H1 (cell line): Measurements from ENCODE around the gene C6orf52. TPM values are rescaled to one million over a fixed set of nuclear protein-coding genes. Genes with fewer than 3 reads are reported as not detected.

ENCODE experiments used
- CEBPB ChIP-seq: IDR thresholded peaks from 2 replicates; pipeline ENCODE4 v1.6.1; 2012; ENCODE audit warnings: low read depth, low read length
- KDM1A ChIP-seq: fragments of 200-600, 300-600 bp; sonication (generic); IDR thresholded peaks from 2 replicates; pipeline ENCODE4 v1.7.1; 2016; ENCODE audit warnings: mild to moderate bottlenecking, low read length, borderline replicate concordance
- POLR2AphosphoS5 ChIP-seq: IDR thresholded peaks from 2 replicates; pipeline ENCODE4 v1.6.1; 2011; ENCODE audit warnings: low read depth, low read length
- TEAD4 ChIP-seq: IDR thresholded peaks from 2 replicates; pipeline ENCODE4 v1.6.1; 2012; ENCODE audit warnings: low read depth, low read length, inconsistent platforms, mixed read lengths
- polyA plus RNA-seq, 7 experiments: library from polyadenylated mRNA; depleted of rRNA in 3 of 7; stranded (reverse) in 5 of 7; unstranded in 2 of 7; fragments of >200 nt in 5 of 7; fragments of 200-250 nt in 2 of 7; gene quantifications; 1 replicate in 5 of 7; 2 replicates in 1 of 7; 4 replicates in 1 of 7; pipeline versions ENCODE4 v1.2.1 to v1.2.3, GENCODE V29; 2011 to 2013; ENCODE audit warnings: missing spikeins in 2 of 7, mixed read lengths in 2 of 7
- small RNA-seq: library from polyadenylated mRNA; stranded (forward); fragments of <200 nt; extraction: miRNeasy Mini kit (QIAGEN cat#:217004); gene quantifications from one replicate; pipeline ENCODE3, GENCODE V24; 2013; ENCODE audit not compliant: insufficient read depth
- total RNA-seq: library from RNA; stranded (reverse); fragmentation: NEBNext Ultra II Directional; extraction: Animal tissue kit (Norgen Biotek cat#: 25700); gene quantifications from 2 replicates; pipeline ENCODE4 v1.2.1, GENCODE V29; 2021
- TF ChIP-seq, protein P1 (sequence below), 3 experiments: IDR thresholded peaks; 1 replicate in 2 of 3; 2 replicates in 1 of 3; pipeline versions ENCODE4 v1.5.1 to v1.6.1; 2011; ENCODE audit warnings: low read length in 3 of 3, mild to moderate bottlenecking in 3 of 3, inconsistent platforms in 2 of 3, low read depth in 1 of 3, moderate library complexity in 1 of 3; ENCODE audit not compliant: insufficient read depth in 1 of 3; ENCODE audit errors: control extremely low read depth in 1 of 3

Gene C6orf52
- total and polyA plus RNA-seq, 2 of the 8 experiments (the other 6 are each of a cell fraction or from before 2014, with no cell fraction given), result 1.5 to 3.1 TPM

DNA sequence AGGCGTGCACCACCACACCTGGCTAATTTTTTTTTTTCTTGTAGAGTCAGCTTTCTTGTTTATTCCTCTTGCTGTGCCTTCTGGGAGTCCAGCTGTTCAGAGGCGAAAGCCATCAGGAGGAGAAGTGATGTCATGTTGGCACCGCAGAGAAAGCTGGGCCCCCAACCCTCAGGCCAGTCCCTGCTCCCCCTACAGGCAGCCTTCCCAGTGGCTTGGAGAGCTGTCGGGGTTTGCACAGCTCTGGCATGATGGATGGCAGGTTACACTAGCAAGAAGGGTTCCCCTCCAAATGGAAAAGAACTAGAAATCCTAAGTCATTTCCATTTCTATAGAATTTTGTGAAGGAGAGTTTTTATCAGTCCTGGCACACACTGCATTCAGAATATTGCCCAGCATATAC lies 72.6 kb downstream of the C6orf52 start (continued):
- TF ChIP-seq, protein P1, sequence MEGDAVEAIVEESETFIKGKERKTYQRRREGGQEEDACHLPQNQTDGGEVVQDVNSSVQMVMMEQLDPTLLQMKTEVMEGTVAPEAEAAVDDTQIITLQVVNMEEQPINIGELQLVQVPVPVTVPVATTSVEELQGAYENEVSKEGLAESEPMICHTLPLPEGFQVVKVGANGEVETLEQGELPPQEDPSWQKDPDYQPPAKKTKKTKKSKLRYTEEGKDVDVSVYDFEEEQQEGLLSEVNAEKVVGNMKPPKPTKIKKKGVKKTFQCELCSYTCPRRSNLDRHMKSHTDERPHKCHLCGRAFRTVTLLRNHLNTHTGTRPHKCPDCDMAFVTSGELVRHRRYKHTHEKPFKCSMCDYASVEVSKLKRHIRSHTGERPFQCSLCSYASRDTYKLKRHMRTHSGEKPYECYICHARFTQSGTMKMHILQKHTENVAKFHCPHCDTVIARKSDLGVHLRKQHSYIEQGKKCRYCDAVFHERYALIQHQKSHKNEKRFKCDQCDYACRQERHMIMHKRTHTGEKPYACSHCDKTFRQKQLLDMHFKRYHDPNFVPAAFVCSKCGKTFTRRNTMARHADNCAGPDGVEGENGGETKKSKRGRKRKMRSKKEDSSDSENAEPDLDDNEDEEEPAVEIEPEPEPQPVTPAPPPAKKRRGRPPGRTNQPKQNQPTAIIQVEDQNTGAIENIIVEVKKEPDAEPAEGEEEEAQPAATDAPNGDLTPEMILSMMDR (IDR thresholded peaks at IDR 0.05; ENCODE audit: control extremely low read depth in 1 of 3, insufficient read depth in 1 of 3, low read depth in 1 of 3, low read length in 3 of 3), result peak; percentile 36 to 54 (median 52)
- TF ChIP-seq CEBPB (no peak), POLR2AphosphoS5 (no peak), KDM1A (no peak), TEAD4 (no peak)
- TF ChIP-seq, all 59 proteins: peak for 2

Small RNA genes lying within 50 kb of the gene (small RNA-seq; reads per million reads assigned to genes)
- gene RF00019, result not detected

Other genes starting within 250 kb of the C6orf52 start
- 52.5 and 54.3 TPM in 2 replicates for gene GCNT2, start 173.3 kb downstream of the C6orf52 start, total RNA-seq
- 14.4 and 19.3 TPM in 2 replicates for gene GCNT2, start 173.3 kb downstream of the C6orf52 start, polyA plus RNA-seq (2011; rRNA removed)
- gene PAK1IP1, start 356 bp upstream of the C6orf52 start, total RNA-seq, result 43.6 and 46.4 TPM in 2 replicates
- gene PAK1IP1, start 356 bp upstream of the C6orf52 start, polyA plus RNA-seq (2011; rRNA removed), result 13.2 and 19.7 TPM in 2 replicates
- 111 and 116 TPM in 2 replicates for gene TMEM14C, start 28.5 kb upstream of the C6orf52 start, total RNA-seq
- gene TMEM14C, start 28.5 kb upstream of the C6orf52 start, polyA plus RNA-seq (2011; rRNA removed), result 125 and 157 TPM in 2 replicates
- 83.8 and 84.6 TPM in 2 replicates for gene TMEM14B, start 53.2 kb upstream of the C6orf52 start, total RNA-seq
- gene TMEM14B, start 53.2 kb upstream of the C6orf52 start, polyA plus RNA-seq (2011; rRNA removed), result 74.4 and 109 TPM in 2 replicates
- 0.33 and 0.37 TPM in 2 replicates for gene MAK, start 143.9 kb upstream of the C6orf52 start, total RNA-seq
- gene MAK, start 143.9 kb upstream of the C6orf52 start, polyA plus RNA-seq (2011; rRNA removed), result 0.03 and 0.08 TPM in 2 replicates
- 0.17 TPM in 1 of 2 replicates, not detected in the other for gene GCM2, start 187.4 kb upstream of the C6orf52 start, total RNA-seq
- 0.09 and 0.14 TPM in 2 replicates for gene GCM2, start 187.4 kb upstream of the C6orf52 start, polyA plus RNA-seq (2011; rRNA removed)
- 3.2 and 4.2 TPM in 2 replicates for gene SYCP2L, start 192.4 kb upstream of the C6orf52 start, total RNA-seq
- gene SYCP2L, start 192.4 kb upstream of the C6orf52 start, polyA plus RNA-seq (2011; rRNA removed), result 1.3 and 1.7 TPM in 2 replicates